ENCODE data around the gene FCGR3A. TPM values are rescaled to one million over a fixed set of nuclear protein-coding genes. Genes with fewer than 3 reads are reported as not detected.

FCGR3A gene
- total RNA-seq, 4 donors from 2014 or later: 7.6 to 18.7 (median 10.2) TPM

DNA sequence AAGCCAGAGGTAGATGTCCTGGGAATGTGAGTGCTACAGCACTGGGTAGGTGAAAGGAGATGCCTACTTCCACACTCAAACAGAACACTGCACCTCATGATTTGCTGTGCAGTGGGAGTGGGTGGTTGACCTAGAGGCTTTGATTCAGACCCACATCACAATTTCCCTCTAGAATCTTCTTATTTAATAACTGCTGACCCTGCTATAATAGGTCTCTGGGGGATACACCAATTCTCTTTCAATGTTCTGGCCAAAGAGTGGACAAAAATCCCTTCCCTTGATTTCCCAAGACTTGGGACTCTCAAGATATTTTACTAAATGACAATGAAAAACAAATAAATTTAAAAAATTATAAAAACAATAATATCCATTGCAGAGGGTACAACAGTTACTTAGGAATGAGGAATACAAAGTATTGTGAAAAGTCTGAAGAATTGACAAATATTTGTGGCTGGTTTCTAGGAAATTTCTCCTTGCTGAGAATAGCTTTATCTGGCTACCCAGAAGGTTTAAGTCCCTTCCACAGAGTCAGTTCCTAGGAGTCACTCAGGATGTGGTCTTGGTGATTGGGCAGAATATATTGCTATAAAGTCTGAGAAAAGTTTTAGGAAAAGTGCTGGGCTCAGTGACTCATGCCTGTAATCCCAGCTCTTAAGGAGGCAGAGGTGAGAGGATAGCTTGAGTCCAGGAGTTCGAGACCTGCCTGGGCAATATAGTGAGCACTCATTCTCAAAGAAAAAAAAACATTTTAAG, 46.8 kb downstream of the FCGR3A start:
- 46% methylated on average over 1 of the region's 1 CpG for WGBS
- H3K27ac ChIP-seq (replicated peaks in 1 of 4): no peak overlapping the region
- H3K4me1 ChIP-seq: peaks cover 0 to 6% (median 0%) of the 10 kb centered on the region in 4 donors
- peaks cover 0 to 55% (median 0%) of the 10 kb centered on the region in 4 donors for H3K27me3 ChIP-seq
- no peaks in the 10 kb centered on the region for H3K36me3 ChIP-seq
- no peak for DNase-seq (ENCODE audit: extremely low spot score)
- no peak overlapping the region for H3K4me3 ChIP-seq
- TF ChIP-seq, protein P1, sequence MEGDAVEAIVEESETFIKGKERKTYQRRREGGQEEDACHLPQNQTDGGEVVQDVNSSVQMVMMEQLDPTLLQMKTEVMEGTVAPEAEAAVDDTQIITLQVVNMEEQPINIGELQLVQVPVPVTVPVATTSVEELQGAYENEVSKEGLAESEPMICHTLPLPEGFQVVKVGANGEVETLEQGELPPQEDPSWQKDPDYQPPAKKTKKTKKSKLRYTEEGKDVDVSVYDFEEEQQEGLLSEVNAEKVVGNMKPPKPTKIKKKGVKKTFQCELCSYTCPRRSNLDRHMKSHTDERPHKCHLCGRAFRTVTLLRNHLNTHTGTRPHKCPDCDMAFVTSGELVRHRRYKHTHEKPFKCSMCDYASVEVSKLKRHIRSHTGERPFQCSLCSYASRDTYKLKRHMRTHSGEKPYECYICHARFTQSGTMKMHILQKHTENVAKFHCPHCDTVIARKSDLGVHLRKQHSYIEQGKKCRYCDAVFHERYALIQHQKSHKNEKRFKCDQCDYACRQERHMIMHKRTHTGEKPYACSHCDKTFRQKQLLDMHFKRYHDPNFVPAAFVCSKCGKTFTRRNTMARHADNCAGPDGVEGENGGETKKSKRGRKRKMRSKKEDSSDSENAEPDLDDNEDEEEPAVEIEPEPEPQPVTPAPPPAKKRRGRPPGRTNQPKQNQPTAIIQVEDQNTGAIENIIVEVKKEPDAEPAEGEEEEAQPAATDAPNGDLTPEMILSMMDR (IDR thresholded peaks at IDR 0.05): no peak
- no peak for TF ChIP-seq POLR2AphosphoS5 (IDR thresholded peaks at IDR 0.05)
- TF ChIP-seq EP300 (IDR thresholded peaks at IDR 0.05): no peak
- intact Hi-C loops (cut with DNase I): no loop called here
- H3K9me3 ChIP-seq: no peaks in the 10 kb centered on the region

DNA sequence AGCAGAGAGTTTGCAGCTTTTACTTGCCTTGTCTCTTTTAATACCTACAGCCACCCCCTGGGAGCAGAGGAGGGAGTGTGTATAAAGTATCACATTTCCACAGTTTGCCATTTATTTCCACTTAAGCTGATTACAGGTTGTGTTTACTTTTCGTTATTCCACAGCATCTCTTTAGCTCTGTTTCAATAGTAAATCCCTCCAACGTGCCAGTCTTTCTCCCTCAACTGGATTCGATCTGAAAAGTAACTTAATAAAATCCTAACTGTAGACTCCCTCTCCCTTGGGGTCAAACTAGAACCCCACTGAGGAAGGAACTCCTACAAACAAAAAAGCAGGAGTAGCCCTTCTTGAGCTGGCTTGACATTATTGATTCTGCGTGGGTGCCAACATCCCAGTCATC, 47.4 kb downstream of the FCGR3A start:
- H3K27me3 ChIP-seq: peaks cover 0 to 55% (median 0%) of the 10 kb centered on the region in 4 donors
- peaks cover 0 to 6% (median 0%) of the 10 kb centered on the region in 4 donors for H3K4me1 ChIP-seq
- H3K9me3 ChIP-seq: no peaks in the 10 kb centered on the region
- TF ChIP-seq, protein P1 (IDR thresholded peaks at IDR 0.05): no peak
- no peak for TF ChIP-seq EP300 (IDR thresholded peaks at IDR 0.05)
- no peak for TF ChIP-seq POLR2A (IDR thresholded peaks at IDR 0.05; ENCODE audit: low read depth)
- no peak for TF ChIP-seq POLR2AphosphoS5 (IDR thresholded peaks at IDR 0.05)
- no peak for DNase-seq (ENCODE audit: extremely low spot score)
- intact Hi-C loops (cut with DNase I): no loop called here
- H3K36me3 ChIP-seq: no peaks in the 10 kb centered on the region
- no peak overlapping the region for H3K27ac ChIP-seq (replicated peaks in 1 of 4)
- no peak overlapping the region for H3K4me3 ChIP-seq
- 78% methylated on average over 4 of the region's 4 CpGs for WGBS

DNA sequence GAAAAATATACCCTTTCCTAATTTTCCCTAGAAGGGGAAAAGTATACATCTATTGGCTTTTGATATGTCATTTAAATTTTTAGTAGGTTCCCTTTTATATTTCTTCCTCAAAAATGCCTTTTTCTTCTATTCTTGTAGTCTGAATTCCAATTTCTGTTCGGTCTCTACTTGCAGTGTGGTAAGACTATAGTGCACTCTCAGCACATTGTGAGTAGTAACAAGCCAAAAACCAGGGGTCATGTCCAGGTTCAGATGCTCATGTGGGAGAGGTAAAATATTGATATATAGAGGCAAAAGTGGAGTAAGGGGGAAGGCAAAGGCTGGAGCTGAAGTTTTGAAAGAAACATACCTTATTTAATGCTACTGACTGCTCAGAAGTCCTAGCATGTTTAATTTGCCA, 48.4 kb downstream of the FCGR3A start:
- no peak for DNase-seq (ENCODE audit: extremely low spot score)
- no peak overlapping the region for H3K27ac ChIP-seq (replicated peaks in 1 of 4)
- WGBS: 89% methylated on average over 1 of the region's 1 CpG
- H3K4me3 ChIP-seq: no peak overlapping the region
- H3K9me3 ChIP-seq: no peaks in the 10 kb centered on the region
- intact Hi-C loops (cut with DNase I): no loop called here
- peaks cover 0 to 51% (median 0%) of the 10 kb centered on the region in 4 donors for H3K27me3 ChIP-seq
- no peaks in the 10 kb centered on the region for H3K36me3 ChIP-seq
- TF ChIP-seq POLR2A (IDR thresholded peaks at IDR 0.05; ENCODE audit: low read depth): no peak
- TF ChIP-seq POLR2AphosphoS5 (IDR thresholded peaks at IDR 0.05): no peak
- TF ChIP-seq, protein P1 (IDR thresholded peaks at IDR 0.05): no peak
- no peak for TF ChIP-seq EP300 (IDR thresholded peaks at IDR 0.05)
- H3K4me1 ChIP-seq: no peaks in the 10 kb centered on the region

- intact Hi-C loops (cut with DNase I): no loop called here
- peaks cover 0 to 35% (median 0%) of the 10 kb centered on the region in 4 donors for H3K27me3 ChIP-seq
- no peaks in the 10 kb centered on the region for H3K4me1 ChIP-seq
- H3K27ac ChIP-seq (replicated peaks in 1 of 4): peak overlapping the region in 2 of 4 donors; percentile 1 to 13
- no peak overlapping the region for H3K4me3 ChIP-seq
- 72% methylated on average over 8 of the region's 8 CpGs for WGBS
- no peak for TF ChIP-seq POLR2AphosphoS5 (IDR thresholded peaks at IDR 0.05)
- TF ChIP-seq EP300 (IDR thresholded peaks at IDR 0.05): no peak
- no peak for TF ChIP-seq POLR2A (IDR thresholded peaks at IDR 0.05; ENCODE audit: low read depth)
- TF ChIP-seq, protein P1 (IDR thresholded peaks at IDR 0.05): no peak
- DNase-seq (ENCODE audit: extremely low spot score): no peak
- no peaks in the 10 kb centered on the region for H3K36me3 ChIP-seq
- no peaks in the 10 kb centered on the region for H3K9me3 ChIP-seq
Measured at GRCh38 chr1:161499099-161500039, 50.2 kb downstream of the FCGR3A start.
